ENCODE results near the gene C1orf21. TPM values are rescaled to one million over a fixed set of nuclear protein-coding genes. Genes with fewer than 3 reads are reported as not detected.

The C1orf21 gene
- total and polyA plus RNA-seq, 2 donors (not counting 3 experiments of a cell fraction or from before 2014, with no cell fraction given) = 0.79 to 8.5 TPM

GRCh38 chr1:184487531-184488193 lies 100.8 kb downstream of the C1orf21 start:
- Histone ChIP-seq H3K4me2 (ENCODE audit: insufficient read depth, low read length) (no peak overlapping the region), H3K9ac (replicated peaks; ENCODE audit: extremely low read depth, insufficient read depth, low read length) (no peak overlapping the region), H3K27ac (ENCODE audit: insufficient read depth, low read depth, low read length) (no peak overlapping the region), H4K20me1 (replicated peaks; ENCODE audit: control insufficient read depth, extremely low read depth, insufficient read depth, low read length) (no peaks in the 10 kb centered on the region), H3K4me1 (ENCODE audit: control insufficient read depth, extremely low read depth, insufficient read depth, low read length) (peaks cover 8% of the 10 kb centered on the region), H3K9me3 (replicated peaks; ENCODE audit: control insufficient read depth, insufficient read depth, low read length) (no peaks in the 10 kb centered on the region), H3K27me3 (ENCODE audit: control insufficient read depth in 2 of 2, insufficient read depth in 2 of 2, low read length in 2 of 2) (no peaks in the 10 kb centered on the region), H3K4me3 (replicated peaks in 1 of 3; ENCODE audit: insufficient read depth in 1 of 3, low read depth in 1 of 3, low read length in 3 of 3) (no peak overlapping the region), H2AFZ (ENCODE audit: low read depth, low read length) (no peak overlapping the region), H3K36me3 (ENCODE audit: control insufficient read depth in 2 of 2, extremely low read depth in 1 of 2, insufficient read depth in 2 of 2, low read length in 2 of 2) (no peaks in the 10 kb centered on the region), H3K9me1 (replicated peaks; ENCODE audit: control insufficient read depth, extremely low read depth, insufficient read depth, low read length) (no peaks in the 10 kb centered on the region), H3K79me2 (ENCODE audit: control insufficient read depth, insufficient read depth, low read length) (no peaks in the 10 kb centered on the region)
- DNase-seq (ENCODE audit: low read depth, low spot score) (no peak), FAIRE-seq (no peak)
- CTCF ChIA-PET = no interaction called here
- BruUV-seq (replicated peaks) = no TSS peak
- TF ChIP-seq JUN (IDR thresholded peaks at IDR 0.05; ENCODE audit: borderline replicate concordance, insufficient read depth, insufficient read length, low read depth) = no peak
- no peak for TF ChIP-seq EZH2 (IDR thresholded peaks at IDR 0.05; ENCODE audit: borderline replicate concordance, low read depth, low read length, severe bottlenecking)
- TF ChIP-seq FOS (IDR thresholded peaks at IDR 0.05; ENCODE audit: borderline replicate concordance, insufficient read depth, low read length) = no peak
- no peak for TF ChIP-seq GATA2 (IDR thresholded peaks at IDR 0.05; ENCODE audit: insufficient read depth, insufficient read length, low read depth, low read length)
- no peak for TF ChIP-seq MYC (IDR thresholded peaks at IDR 0.05; ENCODE audit: low read depth, low read length)
- dilution Hi-C loops (cut with MboI; ENCODE audit: extremely low pct_ligation_motif_present, low sequenced_read_pairs) (no loop called here), intact Hi-C loops (cut with micrococcal nuclease) (no loop called here)
- POLR2A ChIA-PET = no interaction called here

DNA sequence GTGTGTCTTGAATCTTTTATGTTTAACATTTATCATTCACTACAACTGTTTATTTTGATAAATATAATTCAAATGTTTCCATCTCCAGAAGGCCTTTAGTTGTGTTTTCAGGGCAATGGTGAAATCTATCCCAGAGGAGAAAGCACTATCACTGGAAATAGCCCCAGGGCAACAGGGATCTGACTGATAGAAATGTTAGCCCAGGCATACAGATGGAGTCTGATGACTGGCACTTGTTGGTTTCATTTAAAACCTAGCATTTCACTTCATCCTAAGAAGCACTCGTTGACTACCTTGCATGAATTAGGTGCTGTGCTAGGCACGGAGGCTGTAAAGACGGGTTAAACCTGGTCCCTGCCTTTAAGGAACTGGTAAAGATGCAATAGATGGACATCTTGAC lies 103.1 kb downstream of the C1orf21 start:
- BruUV-seq (replicated peaks) = no TSS peak
- Histone ChIP-seq H3K9me3 (replicated peaks; ENCODE audit: control insufficient read depth, insufficient read depth, low read length) (no peaks in the 10 kb centered on the region), H3K4me3 (replicated peaks in 1 of 3; ENCODE audit: insufficient read depth in 1 of 3, low read depth in 1 of 3, low read length in 3 of 3) (no peak overlapping the region), H3K36me3 (ENCODE audit: control insufficient read depth in 2 of 2, extremely low read depth in 1 of 2, insufficient read depth in 2 of 2, low read length in 2 of 2) (no peaks in the 10 kb centered on the region), H3K27ac (ENCODE audit: insufficient read depth, low read depth, low read length) (no peak overlapping the region), H3K27me3 (ENCODE audit: control insufficient read depth in 2 of 2, insufficient read depth in 2 of 2, low read length in 2 of 2) (no peaks in the 10 kb centered on the region), H3K9me1 (replicated peaks; ENCODE audit: control insufficient read depth, extremely low read depth, insufficient read depth, low read length) (no peaks in the 10 kb centered on the region), H3K79me2 (ENCODE audit: control insufficient read depth, insufficient read depth, low read length) (no peaks in the 10 kb centered on the region), H2AFZ (ENCODE audit: low read depth, low read length) (no peak overlapping the region), H3K9ac (replicated peaks; ENCODE audit: extremely low read depth, insufficient read depth, low read length) (no peak overlapping the region), H3K4me1 (ENCODE audit: control insufficient read depth, extremely low read depth, insufficient read depth, low read length) (peaks cover 8% of the 10 kb centered on the region), H4K20me1 (replicated peaks; ENCODE audit: control insufficient read depth, extremely low read depth, insufficient read depth, low read length) (no peaks in the 10 kb centered on the region), H3K4me2 (ENCODE audit: insufficient read depth, low read length) (no peak overlapping the region)
- ChIA-PET CTCF (no interaction called here), POLR2A (no interaction called here)
- no peak for DNase-seq (ENCODE audit: low read depth, low spot score)
- intact Hi-C loops (cut with micrococcal nuclease) = loop anchor here (10.0 kb wide), 1 partner anchor 415 kb away; no protein-coding TSS in a partner anchor
- no peak for FAIRE-seq
- no peak for TF ChIP-seq POLR2AphosphoS5 (IDR thresholded peaks at IDR 0.05; ENCODE audit: insufficient read depth, low read depth, low read length)
- TF ChIP-seq MYC (IDR thresholded peaks at IDR 0.05; ENCODE audit: low read depth, low read length) = no peak
- TF ChIP-seq EZH2 (IDR thresholded peaks at IDR 0.05; ENCODE audit: borderline replicate concordance, low read depth, low read length, severe bottlenecking) = no peak
- TF ChIP-seq FOS (IDR thresholded peaks at IDR 0.05; ENCODE audit: borderline replicate concordance, insufficient read depth, low read length) = no peak
- no peak for TF ChIP-seq GATA2 (IDR thresholded peaks at IDR 0.05; ENCODE audit: insufficient read depth, insufficient read length, low read depth, low read length)
- no peak for TF ChIP-seq MAX (IDR thresholded peaks at IDR 0.05; ENCODE audit: insufficient read depth, insufficient read length)
- no peak for TF ChIP-seq CTCF (IDR thresholded peaks at IDR 0.05; ENCODE audit: extremely low read depth in 1 of 2, insufficient read depth in 1 of 2, low read depth in 1 of 2, low read length in 2 of 2)
- no peak for TF ChIP-seq POLR2A (IDR thresholded peaks at IDR 0.05; ENCODE audit: low read depth, low read length)
- no peak for TF ChIP-seq JUN (IDR thresholded peaks at IDR 0.05; ENCODE audit: borderline replicate concordance, insufficient read depth, insufficient read length, low read depth)
- dilution Hi-C loops (cut with MboI; ENCODE audit: extremely low pct_ligation_motif_present, low sequenced_read_pairs) = no loop called here
